A549 (cell line): ENCODE results near the gene WDR70.

Experiments used
- EP300 ChIP-seq, 2 experiments: fragments of >200 bp; sonication (Bioruptor Twin); formaldehyde crosslinking; IDR thresholded peaks; 2 replicates in 1 of 2; 3 replicates in 1 of 2; pipeline ENCODE4 v1.6.1; 2016 to 2017
- JUN ChIP-seq, 2 experiments: fragments of >200 bp; sonication (Bioruptor Twin); formaldehyde crosslinking; IDR thresholded peaks; 2 replicates in 1 of 2; 3 replicates in 1 of 2; pipeline ENCODE4 v1.6.1; 2016 to 2017
- JUNB ChIP-seq: fragments of >200 bp; sonication (Bioruptor Twin); formaldehyde crosslinking; IDR thresholded peaks from 2 replicates; pipeline ENCODE4 v1.6.1; 2016
- PHF8 ChIP-seq: fragments of 200-600 bp; sonication (generic); IDR thresholded peaks from 2 replicates; pipeline ENCODE4 v1.6.1; 2016; ENCODE audit warnings: low read depth, mild to moderate bottlenecking, antibody characterized with exemption, moderate library complexity, borderline replicate concordance
- RAD21 ChIP-seq, 2 experiments: fragments of >200 bp in 1 of 2; sonication (Bioruptor Twin) in 1 of 2; formaldehyde crosslinking in 1 of 2; IDR thresholded peaks in 1 of 2; conservative IDR thresholded peaks in 1 of 2; 2 replicates in 1 of 2; 3 replicates in 1 of 2; pipeline ENCODE4 v1.6.1; 2012 to 2018; ENCODE audit warnings: inconsistent platforms in 1 of 2
- TF ChIP-seq, protein P1 (sequence below): fragments of >200 bp; sonication (Bioruptor Twin); formaldehyde crosslinking; IDR thresholded peaks from 3 replicates; pipeline ENCODE4 v1.5.1; 2016
- TF ChIP-seq, protein P2 (sequence below): IDR thresholded peaks from 2 replicates; pipeline ENCODE4 v1.6.1; 2012

DNA sequence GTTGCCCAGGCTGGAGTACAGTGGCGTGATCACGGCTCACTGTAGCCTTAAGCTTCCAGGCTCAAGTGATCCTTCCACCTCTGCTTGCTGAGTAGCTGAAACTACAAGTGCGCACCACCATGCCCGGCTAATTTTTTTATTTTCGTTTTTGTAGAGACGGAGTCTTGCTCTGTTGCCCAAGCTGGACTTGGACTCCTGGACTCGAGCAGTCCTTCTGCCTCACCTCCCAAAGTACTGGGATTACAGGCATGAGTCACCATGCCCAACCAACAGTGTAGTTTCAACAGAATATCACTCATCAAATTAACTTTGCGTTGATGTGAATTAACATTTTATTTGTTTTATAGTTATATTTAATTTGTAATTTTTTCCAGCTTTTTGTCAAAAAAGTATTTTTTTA is 45.3 kb downstream of the WDR70 start:
- TF ChIP-seq, protein P1, sequence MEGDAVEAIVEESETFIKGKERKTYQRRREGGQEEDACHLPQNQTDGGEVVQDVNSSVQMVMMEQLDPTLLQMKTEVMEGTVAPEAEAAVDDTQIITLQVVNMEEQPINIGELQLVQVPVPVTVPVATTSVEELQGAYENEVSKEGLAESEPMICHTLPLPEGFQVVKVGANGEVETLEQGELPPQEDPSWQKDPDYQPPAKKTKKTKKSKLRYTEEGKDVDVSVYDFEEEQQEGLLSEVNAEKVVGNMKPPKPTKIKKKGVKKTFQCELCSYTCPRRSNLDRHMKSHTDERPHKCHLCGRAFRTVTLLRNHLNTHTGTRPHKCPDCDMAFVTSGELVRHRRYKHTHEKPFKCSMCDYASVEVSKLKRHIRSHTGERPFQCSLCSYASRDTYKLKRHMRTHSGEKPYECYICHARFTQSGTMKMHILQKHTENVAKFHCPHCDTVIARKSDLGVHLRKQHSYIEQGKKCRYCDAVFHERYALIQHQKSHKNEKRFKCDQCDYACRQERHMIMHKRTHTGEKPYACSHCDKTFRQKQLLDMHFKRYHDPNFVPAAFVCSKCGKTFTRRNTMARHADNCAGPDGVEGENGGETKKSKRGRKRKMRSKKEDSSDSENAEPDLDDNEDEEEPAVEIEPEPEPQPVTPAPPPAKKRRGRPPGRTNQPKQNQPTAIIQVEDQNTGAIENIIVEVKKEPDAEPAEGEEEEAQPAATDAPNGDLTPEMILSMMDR = no peak
- no peak for TF ChIP-seq JUNB
- no peak for TF ChIP-seq JUN (IDR thresholded peaks at IDR 0.05)
- no peak for TF ChIP-seq EP300 (IDR thresholded peaks at IDR 0.05)
- no peak for TF ChIP-seq PHF8
- TF ChIP-seq, protein P2, sequence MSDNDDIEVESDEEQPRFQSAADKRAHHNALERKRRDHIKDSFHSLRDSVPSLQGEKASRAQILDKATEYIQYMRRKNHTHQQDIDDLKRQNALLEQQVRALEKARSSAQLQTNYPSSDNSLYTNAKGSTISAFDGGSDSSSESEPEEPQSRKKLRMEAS = no peak
- no peak for TF ChIP-seq RAD21 (conservative IDR thresholded peaks at IDR 0.05 in 1 of 2, IDR thresholded peaks at IDR 0.05 in 1 of 2)
